Islet of Langerhans (tissue), 1 donor: ENCODE results near the gene ZNF710.

Experiments
- FAIRE-seq: peaks from one replicate; lab custom pipeline; 2011; peaks lifted over from hg19 to GRCh38; lab: Jason Lieb, UNC

Gene ZNF710

GRCh38 chr15:89993349-89993748 is 7.8 kb upstream of the ZNF710 start:
- no peak for FAIRE-seq

DNA sequence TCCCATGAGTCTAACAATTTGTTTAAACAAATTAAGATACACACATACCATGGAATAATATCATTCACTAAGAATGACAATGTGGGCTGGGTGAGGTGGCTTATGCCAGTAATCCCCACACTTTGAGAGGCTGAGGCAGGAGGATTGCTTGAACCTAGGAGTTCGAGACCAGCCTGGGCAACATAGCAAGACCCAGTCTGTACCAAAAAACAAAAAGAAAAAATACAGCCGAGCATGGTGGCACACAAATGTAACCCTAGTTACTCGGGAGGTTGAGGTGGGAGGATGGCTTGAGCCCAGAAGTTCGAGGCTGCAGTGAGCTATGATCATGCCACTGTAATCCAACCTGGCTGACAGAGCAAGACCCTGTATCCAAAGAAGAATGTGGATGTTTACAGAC is 4.0 kb upstream of the ZNF710 start:
- no peak for FAIRE-seq

- FAIRE-seq, result no peak
Measured at GRCh38 chr15:89998141-89998661, 2.9 kb upstream of the ZNF710 start.

- no peak for FAIRE-seq
Measured at GRCh38 chr15:89998923-89999675, 2.0 kb upstream of the ZNF710 start.

DNA sequence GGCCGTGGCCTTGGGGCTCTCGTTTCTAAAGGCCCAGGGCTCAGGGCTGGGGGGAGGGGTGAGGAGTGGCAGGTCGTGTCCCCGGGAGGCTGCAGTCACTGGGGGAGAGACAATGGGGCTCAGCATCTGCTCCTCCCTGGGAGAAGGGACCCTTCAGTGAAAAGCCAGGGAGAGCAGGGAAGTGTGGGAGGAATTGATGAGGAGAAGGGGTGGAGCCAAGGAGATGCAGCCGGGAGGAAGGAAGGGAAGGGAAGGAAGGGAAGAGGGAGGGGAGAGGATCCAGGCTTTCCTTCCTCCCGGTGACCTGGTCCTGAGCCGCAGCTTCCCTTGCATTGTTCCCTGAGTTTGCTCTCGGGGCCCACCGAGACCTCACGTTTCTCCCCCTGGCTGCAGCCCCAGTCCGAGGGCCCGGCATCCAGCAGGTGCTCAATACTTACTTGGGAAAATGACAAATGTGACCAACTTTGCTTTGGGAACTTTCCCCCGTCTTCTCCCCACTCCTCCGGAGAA is 1.4 kb upstream of the ZNF710 start:
- FAIRE-seq, result no peak

GRCh38 chr15:90000186-90001001 is 730 bp upstream of the ZNF710 start:
- FAIRE-seq, result no peak

- no peak for FAIRE-seq
Measured at GRCh38 chr15:90001683-90002427, 731 bp downstream of the ZNF710 start.

- no peak for FAIRE-seq
Measured at GRCh38 chr15:90002428-90002844, 1.3 kb downstream of the ZNF710 start.

GRCh38 chr15:90003736-90004135 is 2.6 kb downstream of the ZNF710 start:
- FAIRE-seq, result no peak

DNA sequence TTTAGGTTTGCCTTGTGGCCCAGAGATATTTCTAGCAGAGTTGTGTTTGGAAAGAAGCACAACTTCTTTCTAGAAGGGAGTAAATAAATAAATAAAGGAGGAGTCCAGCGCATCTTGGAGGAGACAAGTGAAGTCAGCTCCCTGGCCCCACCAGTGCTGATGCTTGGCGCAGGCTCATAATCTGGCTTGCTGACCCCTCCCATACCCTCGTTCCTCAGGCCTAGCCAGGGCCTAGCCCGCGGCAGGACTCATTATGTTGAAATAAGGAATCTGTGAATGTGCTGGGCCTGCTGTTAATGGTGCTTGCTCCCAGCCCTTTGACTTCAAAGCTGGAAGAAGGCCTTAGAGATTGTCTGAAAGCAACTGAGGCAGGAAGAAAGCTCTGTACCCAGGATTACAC is 3.1 kb downstream of the ZNF710 start:
- FAIRE-seq, result no peak

DNA sequence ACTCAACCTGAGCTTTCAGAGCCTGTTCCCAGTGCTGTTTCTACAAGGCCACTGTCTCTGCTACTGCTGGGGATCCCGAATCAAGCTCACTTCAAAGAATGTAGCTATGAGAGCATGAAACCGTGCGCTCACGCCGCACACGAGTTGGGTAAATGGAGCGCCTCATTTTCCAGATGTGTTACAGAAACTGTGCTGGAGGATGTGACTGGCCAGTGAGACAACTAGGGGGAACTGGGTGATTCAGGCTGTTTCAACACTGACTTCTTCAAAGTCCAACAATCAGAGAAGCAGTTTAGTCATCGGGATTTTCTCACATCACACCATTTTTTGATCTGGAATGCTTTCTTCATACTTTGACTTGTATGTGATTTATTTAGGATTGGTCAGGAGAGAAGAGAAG is 3.5 kb downstream of the ZNF710 start:
- no peak for FAIRE-seq

DNA sequence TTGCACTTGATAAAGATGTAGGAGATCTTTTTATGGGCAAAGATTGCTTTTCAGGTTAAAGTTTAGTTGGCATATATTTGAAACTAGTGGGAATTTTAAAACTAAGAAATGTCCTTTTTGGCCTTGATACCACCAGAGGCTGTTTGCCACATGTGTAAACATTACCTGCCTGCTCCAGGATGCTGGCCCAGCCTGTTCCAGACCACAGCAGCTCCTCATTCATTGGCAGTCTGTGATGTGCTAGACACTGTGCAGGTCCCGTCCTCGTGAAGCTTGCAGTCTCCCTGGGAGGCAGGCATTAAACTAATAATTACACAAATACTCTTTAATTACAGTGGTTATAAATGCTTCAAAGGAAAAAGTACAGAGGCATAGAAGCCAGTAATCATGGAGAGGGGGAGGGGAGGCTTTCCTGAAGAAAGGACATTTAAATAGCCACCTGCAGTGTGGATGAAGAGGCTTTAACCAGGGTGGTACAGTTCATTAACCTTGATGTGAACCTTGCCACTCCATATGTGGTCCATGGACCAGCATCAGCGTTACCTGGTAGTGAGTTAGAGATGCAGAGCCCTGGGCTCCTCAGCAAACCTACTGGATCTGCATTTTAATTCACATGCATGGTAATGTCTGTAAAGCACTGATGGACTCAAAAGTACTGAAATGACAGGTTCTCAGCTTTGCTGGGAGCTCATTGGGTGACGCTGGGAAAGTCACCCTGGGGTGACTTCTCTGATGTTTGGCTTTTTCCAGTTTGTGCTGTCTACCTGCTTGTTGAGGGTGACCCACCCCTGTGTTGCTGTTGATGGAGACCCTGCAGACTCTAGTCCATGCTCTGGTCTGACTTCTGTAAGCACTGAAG is 5.3 kb downstream of the ZNF710 start:
- no peak for FAIRE-seq

- FAIRE-seq, result no peak
Measured at GRCh38 chr15:90007076-90007460, 5.9 kb downstream of the ZNF710 start.

DNA sequence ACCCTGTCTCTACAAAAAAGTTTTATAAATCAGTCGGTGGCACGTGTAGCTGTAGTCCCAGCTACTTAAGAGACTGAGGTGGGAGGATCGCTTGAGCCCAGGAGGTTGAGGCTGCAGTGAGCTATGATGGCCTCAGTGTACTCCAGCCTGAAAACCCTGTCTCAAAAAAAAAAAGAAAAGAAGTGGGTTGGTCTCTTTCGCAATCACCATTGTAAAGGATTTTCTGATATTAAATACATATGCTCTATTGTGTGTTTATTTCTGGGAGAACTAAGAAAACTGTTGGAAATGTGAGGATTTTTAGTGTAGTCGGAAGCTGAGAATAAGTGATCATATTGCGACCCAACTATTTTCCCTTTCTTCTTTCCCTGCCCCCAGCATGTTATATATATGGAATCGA is 7.5 kb downstream of the ZNF710 start:
- FAIRE-seq, result no peak

DNA sequence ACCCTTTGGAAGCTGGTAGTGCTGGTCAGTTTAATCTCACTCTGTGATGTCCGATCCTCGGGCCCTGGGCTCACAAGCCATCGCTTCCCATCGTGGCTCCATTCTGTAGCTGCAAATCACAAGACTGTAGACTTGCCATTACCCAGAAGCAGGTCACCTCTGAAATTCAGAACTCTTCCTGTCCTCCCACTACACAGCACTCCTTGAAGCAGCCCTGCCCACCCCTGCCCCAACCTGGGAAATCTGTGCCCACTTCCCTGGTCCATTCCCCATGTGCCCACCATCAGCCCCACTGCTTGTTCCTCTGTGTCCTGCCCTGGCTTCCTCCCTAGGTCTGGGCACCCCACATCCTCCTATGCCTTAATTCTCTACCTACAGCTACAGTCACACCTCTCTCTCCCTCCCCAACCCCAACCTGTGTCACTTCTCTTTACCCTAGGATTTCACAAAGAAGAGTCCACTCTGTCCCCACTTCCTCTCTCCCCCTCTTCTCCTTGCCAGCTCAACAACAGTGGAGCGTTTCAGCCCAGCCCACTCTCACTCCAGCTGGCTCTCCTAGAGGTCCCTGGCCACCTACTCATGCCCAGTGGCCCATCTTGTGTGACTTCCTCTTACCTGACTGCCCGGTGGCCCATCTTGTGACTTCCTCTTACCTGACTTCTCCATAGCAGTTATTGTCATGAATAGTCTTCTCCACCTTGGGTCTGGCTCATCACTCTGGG is 8.3 kb downstream of the ZNF710 start:
- FAIRE-seq, result no peak

DNA sequence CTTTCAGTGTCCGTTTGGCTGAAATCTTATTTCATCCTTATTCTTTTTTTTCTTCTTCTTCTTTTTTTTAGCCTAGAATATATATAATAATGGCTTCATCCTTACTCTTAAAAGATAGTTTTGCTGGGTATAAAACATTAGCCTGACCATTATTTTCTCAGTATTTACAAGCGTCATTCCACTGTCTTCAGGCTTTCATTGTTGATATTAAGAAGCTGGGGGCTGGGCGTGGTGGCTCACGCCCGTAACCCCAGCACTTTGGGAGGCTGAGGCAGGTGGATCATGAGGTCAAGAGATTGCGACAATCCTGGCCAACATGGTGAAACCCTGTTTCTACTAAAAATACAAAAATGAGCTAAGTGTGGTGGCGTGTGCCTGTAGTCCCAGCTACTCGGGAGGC is 10.6 kb downstream of the ZNF710 start:
- no peak for FAIRE-seq

- no peak for FAIRE-seq
Measured at GRCh38 chr15:90013503-90013937, 12.4 kb downstream of the ZNF710 start.

- FAIRE-seq, result no peak
Measured at GRCh38 chr15:90015294-90015693, 14.2 kb downstream of the ZNF710 start.

- no peak for FAIRE-seq
Measured at GRCh38 chr15:90015749-90016148, 14.6 kb downstream of the ZNF710 start.

- no peak for FAIRE-seq
Measured at GRCh38 chr15:90016721-90017120, 15.6 kb downstream of the ZNF710 start.
